ENCODE measurements around the gene NT5DC4. TPM values are rescaled to one million over a fixed set of nuclear protein-coding genes. Genes with fewer than 3 reads are reported as not detected.

NT5DC4 gene
- polyA plus RNA-seq, 2 of the 4 experiments (the other 2 are of a cell fraction) = not detected

DNA sequence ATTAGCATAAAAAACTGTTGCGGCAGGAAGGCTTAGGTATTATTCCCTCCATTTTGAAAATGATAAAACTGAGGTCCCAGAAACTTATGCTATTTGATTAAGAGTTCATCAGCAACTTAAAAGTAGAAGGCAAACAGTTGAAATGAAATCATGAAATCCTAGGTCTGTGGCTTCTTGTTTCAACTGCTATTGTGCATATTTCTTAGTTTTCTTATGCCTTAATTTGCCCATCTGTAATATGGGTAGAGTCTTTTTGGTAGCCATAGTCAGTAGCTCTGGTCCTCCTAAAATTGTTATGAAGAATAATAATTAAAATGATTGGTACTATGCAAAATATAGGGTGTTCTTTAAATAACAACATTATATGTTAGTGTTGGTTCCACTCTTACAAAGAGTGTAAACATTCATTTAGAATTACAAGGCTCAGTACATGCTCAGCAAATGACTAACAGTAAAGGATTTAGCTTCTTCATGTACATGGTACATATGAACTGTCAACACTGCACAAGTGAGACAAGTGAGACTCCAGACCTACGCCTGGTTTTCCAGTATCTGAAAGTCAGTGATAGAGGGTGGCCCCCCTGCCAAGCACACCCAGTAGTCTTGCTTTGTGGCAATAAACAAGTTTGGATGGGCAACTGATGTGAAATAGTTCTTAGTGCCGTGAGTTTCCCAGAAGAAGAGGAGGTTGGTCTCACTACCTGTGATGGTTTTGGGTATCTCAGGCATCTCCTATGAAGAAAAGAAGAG lies 53.9 kb downstream of the NT5DC4 start:
- Histone ChIP-seq H3K9me3 (no peaks in the 10 kb centered on the region), H3K4me2 (no peak overlapping the region), H3K4me1 (no peaks in the 10 kb centered on the region), H3K4me3 (no peak overlapping the region), H3K27ac (no peak overlapping the region)
- no peak for FAIRE-seq
- 88% methylated on average over 3 of the region's 3 CpGs for WGBS (ENCODE audit: missing lambda C conversion rate)
- ATAC-seq = no peak
- TF ChIP-seq POLR2A (IDR thresholded peaks at IDR 0.05; ENCODE audit: low read length) (no peak), FOXS1 (CRISPR knock-in tag; IDR thresholded peaks at IDR 0.05) (no peak), MAFK (IDR thresholded peaks at IDR 0.05; ENCODE audit: partially characterized antibody) (no peak), NFE2L2 (conservative IDR thresholded peaks at IDR 0.05; ENCODE audit: low read length) (no peak), CBX8 (IDR thresholded peaks at IDR 0.05) (no peak), CHD2 (IDR thresholded peaks at IDR 0.05; ENCODE audit: low read length, partially characterized antibody) (no peak)
- POLR2A ChIA-PET = interaction anchor here (0.6 kb wide), 1 partner anchor 157 kb away, joined by 19 read pairs; no protein-coding TSS in a partner anchor
- CTCF ChIA-PET = interaction anchor here (2.5 kb wide), 1 partner anchor 25 kb away, joined by 7 read pairs; no protein-coding TSS in a partner anchor
- no peak for DNase-seq (ENCODE audit: low read depth in 1 of 2, low spot score in 1 of 2)

- no peak for FAIRE-seq
- 75% methylated on average over 1 of the region's 3 CpGs for WGBS (ENCODE audit: missing lambda C conversion rate)
- ChIA-PET POLR2A (no interaction called here), CTCF (no interaction called here)
- no peak for DNase-seq (ENCODE audit: low read depth in 1 of 2, low spot score in 1 of 2)
- Histone ChIP-seq H3K27ac (no peak overlapping the region), H3K4me3 (no peak overlapping the region), H3K9me3 (no peaks in the 10 kb centered on the region), H3K4me1 (no peaks in the 10 kb centered on the region), H3K4me2 (no peak overlapping the region)
- no peak for ATAC-seq
- TF ChIP-seq FOXS1 (CRISPR knock-in tag; IDR thresholded peaks at IDR 0.05) (no peak), NR3C1 (IDR thresholded peaks at IDR 0.05) (no peak), ZSCAN20 (CRISPR knock-in tag; IDR thresholded peaks at IDR 0.05) (no peak), MAZ (IDR thresholded peaks at IDR 0.05; ENCODE audit: borderline replicate concordance, low read depth, low read length) (no peak)
- TF ChIP-seq, protein P1, sequence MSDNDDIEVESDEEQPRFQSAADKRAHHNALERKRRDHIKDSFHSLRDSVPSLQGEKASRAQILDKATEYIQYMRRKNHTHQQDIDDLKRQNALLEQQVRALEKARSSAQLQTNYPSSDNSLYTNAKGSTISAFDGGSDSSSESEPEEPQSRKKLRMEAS (IDR thresholded peaks at IDR 0.05) = no peak
Measured at GRCh38 chr2:112776113-112776512, 55.3 kb downstream of the NT5DC4 start.

DNA sequence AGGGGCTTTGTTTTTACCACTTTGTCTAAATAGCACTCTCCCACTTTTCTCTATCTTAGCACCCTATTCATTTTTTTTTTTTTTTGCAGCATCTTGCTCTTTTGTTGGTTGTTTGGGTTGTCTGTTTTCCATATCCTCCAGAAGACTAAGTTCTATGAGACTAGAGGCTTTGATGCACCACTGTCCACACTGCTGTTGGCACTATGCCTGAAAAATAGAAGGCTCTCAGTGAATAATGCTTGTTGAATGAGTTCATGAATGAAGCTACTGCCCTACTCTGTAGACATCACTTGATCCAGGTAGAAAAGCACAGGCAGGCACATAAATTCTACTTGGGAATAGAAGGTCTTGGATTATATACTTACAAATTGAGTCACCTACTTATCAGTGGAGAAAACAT lies 56.2 kb downstream of the NT5DC4 start:
- no peak overlapping the region for H3K27ac ChIP-seq
- POLR2A ChIA-PET = no interaction called here
- no peak for FAIRE-seq

More for the DNA sequence above, 56.2 kb downstream of the NT5DC4 start:
- no peaks in the 10 kb centered on the region for H3K4me1 ChIP-seq
- no peaks in the 10 kb centered on the region for H3K9me3 ChIP-seq
- no peak overlapping the region for H3K4me3 ChIP-seq
- no peak for TF ChIP-seq SMC3 (IDR thresholded peaks at IDR 0.05)
- no peak for TF ChIP-seq FOSL2 (IDR thresholded peaks at IDR 0.05)
- TF ChIP-seq FOSL2 (CRISPR knock-in tag; IDR thresholded peaks at IDR 0.05) = no peak
- no peak for TF ChIP-seq HOXA7 (CRISPR knock-in tag; IDR thresholded peaks at IDR 0.05)
- TF ChIP-seq BHLHE40 (IDR thresholded peaks at IDR 0.05; ENCODE audit: low read depth, low read length) = no peak
- TF ChIP-seq PHF8 (IDR thresholded peaks at IDR 0.05; ENCODE audit: borderline replicate concordance, low read depth) = no peak
- TF ChIP-seq, protein P1 (IDR thresholded peaks at IDR 0.05) = no peak
- TF ChIP-seq HOXB5 (CRISPR knock-in tag; IDR thresholded peaks at IDR 0.05) = no peak
- no peak for TF ChIP-seq KDM5A (IDR thresholded peaks at IDR 0.05)
- TF ChIP-seq ATOH8 (CRISPR knock-in tag; IDR thresholded peaks at IDR 0.05; ENCODE audit: low read depth) = no peak
- no peak for TF ChIP-seq HES2 (IDR thresholded peaks at IDR 0.05)
- no peak for TF ChIP-seq HOXB13 (CRISPR knock-in tag; IDR thresholded peaks at IDR 0.05; ENCODE audit: low read depth)
- TF ChIP-seq RFX5 (IDR thresholded peaks at IDR 0.05) = no peak
- TF ChIP-seq RNF2 (IDR thresholded peaks at IDR 0.05; ENCODE audit: borderline replicate concordance, low read depth) = no peak
- no peak for TF ChIP-seq RAD21 (conservative IDR thresholded peaks at IDR 0.05 in 1 of 2, IDR thresholded peaks at IDR 0.05 in 1 of 2)
- TF ChIP-seq BCL3 (IDR thresholded peaks at IDR 0.05) = no peak
- TF ChIP-seq RARB (CRISPR knock-in tag; IDR thresholded peaks at IDR 0.05) = no peak
- no peak for TF ChIP-seq FOSB (CRISPR knock-in tag; IDR thresholded peaks at IDR 0.05)
- DNase-seq (ENCODE audit: low read depth in 1 of 2, low spot score in 1 of 2) (no peak), ATAC-seq (no peak)
- no peak overlapping the region for H3K4me2 ChIP-seq
- CTCF ChIA-PET = no interaction called here
